COLO668 (cell line): ENCODE measurements around the gene EPHB3.

Experiments
- DNase-seq: peaks from one replicate; lab custom pipeline; 2025; ENCODE audit not compliant: unreplicated experiment; lab: John Stamatoyannopoulos, UW

EPHB3 gene

DNA sequence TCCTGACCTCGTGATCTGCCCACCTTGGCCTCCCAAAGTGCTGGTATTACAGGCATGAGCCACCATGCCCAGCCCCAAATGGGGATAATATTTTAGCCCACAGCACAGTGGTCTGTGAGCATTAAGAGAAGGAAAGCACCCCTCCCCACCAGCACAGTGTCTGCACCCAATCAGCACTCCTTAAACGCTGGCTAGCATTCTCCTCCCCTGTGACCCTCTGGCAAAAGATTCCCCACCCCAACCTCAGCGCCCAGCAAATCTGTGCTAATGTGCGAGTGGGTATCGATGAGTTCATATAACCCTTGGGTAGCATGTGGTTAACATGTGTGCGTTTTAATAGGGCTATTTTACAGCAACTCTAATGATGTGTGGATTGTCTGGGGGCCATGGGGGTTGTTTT is 18.3 kb upstream of the EPHB3 start:
- no peak for DNase-seq

DNA sequence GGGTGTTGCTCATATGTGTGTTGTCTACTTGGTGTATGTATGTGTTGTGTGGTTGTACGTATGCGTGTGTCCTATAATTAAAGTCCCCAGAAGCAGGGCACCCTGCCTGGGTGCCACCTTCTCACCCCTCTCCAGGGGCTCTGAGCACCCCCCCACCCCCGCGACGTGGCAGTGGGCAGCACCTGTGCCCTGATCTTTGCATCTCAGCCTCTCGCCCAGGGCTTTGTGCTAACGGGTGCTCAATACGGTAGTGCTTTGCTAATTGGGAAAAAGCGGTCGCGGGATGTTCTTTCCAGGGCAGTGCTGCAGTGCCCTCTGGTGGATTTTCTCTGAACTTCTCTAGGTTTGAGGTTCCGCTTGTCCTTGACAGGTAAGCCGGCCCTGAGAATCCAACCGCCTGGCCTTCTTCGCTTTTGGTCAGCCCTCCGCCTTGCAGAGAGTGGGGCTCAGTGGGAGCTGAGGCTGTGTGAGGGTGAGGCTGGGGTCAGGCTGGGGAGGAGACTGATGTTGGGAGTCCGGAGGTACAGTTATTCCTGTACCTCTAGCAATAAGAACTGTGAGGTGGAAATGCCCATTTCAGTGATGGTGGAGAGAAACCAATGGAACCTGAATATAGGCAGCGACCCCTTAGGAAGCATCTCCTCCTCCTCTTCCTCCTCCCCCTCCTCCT is 17.6 kb upstream of the EPHB3 start:
- peak; percentile 75 for DNase-seq

DNA sequence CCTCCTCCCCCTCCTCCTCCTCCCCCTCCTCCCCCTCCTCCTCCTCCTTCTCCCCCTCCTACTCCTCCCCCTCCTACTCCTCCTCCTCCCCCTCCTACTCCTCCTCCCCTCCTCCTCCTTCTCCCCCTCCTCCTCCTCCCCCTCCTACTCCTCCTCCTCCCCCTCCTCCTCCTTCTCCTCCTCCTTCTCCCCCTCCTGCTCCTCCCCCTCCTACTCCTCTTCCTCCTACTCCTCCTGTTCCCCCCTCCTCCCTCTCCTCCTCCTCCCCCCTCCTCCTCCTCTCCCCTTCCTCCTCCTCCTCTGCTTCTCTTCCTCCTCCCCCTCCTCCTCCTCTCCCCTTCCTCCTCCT is 17.1 kb upstream of the EPHB3 start:
- DNase-seq: no peak

DNA sequence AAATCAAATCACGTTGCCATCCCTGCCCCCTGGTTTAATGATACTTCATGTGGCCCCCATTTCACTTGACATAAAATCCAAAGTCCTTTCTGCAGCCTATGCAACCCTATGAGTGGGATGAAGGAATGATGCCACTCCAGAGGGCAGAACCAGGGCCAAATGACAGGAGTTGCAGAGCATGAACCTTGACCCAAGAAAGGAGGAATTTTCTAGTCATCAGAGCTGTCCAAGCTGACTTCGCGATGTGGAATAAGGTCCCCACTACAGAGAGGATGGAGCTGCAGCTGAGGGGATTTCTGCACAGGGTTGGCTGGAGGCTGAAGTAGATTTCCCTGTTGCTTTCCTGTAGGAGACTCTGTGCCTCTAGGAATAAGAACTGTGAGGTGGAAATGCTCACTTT is 15.8 kb upstream of the EPHB3 start:
- no peak for DNase-seq

DNA sequence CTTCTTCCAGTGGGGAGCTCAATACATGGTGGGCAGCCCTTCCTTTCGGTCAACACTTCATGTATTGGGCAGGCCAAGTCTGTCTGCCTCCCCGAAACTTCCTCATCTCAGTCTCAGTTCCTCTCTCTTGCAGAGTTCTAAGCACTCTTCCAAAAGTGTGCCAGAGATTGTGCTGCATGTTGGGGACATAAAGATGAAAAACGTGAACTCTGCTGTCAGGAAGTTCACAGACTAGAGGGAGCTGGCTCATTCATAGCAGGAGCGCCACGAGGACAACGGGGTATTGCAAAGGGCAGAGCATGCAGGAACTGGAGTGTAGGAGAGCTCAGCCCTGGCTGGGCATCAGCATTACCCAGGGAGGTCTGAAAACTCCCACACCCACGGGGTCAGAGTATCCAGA is 15.3 kb upstream of the EPHB3 start:
- DNase-seq: no peak

DNA sequence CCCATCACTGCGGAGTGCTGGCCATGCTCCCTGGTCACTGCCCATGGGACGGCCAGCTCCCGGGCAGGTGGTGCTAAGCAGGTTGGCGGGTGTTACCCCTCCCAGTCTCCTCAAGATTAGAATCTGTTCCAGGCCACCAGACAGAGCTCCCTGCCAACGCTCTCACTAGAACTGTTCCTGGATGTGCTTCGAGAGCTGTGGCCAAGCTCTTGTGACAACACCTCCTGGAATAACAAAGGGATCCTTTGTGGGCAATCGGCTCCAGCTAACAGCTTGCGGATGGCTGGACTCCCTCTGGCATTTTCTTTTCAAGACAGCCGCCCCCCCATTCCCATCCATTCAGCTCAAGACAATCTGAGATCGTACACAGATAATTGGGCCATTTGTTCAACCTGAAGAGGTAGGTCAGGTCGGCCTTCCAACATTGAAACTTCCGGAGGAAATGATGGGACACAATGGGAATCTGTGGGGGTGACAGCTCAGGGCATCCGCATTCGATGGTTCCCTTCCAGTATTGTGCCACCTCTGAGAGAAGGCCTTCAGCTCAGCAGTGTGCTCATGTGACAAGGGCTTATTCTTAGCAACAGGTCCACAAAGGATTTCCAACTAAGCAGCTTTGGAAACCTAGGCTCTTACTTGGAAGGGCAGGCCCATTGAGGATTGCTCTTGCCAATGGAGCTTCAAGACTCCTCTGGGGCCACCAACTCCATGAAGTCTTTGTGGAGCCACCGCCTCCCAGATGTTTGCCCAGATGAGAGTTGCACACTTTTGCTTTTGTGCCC is 11.6 kb upstream of the EPHB3 start:
- no peak for DNase-seq

DNA sequence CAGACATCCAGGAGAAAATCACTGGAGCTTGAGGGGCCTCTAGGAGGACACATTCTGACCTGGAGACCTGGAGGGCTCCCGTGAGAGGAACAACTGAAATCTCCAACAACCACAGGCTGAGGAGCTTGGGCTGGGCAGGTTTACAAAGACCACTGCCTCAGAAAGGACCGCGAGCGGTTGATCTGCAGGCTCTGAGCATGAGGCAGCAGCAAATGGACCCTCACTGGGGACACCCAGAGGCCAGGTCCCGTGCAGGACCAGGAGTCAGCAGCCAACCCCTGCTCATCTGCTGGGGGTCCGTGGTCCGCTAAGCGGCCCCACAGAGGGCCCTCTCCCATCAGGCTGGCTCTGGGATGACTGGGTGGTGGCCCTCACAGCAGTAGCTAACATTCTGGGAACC is 10.5 kb upstream of the EPHB3 start:
- DNase-seq: no peak

DNA sequence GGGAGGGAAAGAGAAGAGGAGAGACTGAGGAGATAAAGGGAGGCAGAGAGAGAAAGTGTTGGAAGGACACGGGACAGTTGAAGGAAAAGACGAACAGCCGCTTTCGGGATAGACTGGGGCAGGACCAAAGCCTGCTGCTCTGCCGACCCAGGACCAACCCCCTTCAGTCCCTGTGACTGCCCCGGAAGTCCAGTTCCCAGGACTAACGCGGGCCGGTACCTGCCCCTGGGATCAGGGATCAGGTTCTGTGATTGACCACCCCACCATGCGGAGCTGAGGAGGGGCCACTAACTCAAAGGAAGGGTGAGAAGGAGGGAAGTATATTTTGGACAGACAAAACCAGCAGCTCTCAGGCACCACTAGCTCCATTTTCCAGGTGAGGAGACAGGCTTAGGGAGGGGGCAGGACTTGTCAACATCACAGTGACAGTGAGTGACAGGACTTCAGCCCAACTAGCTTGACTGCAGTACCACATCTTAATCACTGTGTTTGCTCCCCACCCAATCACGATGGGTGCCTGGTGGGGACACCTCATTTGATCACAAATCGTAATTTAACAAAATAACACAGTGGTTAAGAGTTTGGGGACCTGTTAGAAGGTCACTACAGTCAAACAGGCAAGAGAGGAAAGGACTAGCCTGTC is 9.8 kb upstream of the EPHB3 start:
- DNase-seq: no peak

DNA sequence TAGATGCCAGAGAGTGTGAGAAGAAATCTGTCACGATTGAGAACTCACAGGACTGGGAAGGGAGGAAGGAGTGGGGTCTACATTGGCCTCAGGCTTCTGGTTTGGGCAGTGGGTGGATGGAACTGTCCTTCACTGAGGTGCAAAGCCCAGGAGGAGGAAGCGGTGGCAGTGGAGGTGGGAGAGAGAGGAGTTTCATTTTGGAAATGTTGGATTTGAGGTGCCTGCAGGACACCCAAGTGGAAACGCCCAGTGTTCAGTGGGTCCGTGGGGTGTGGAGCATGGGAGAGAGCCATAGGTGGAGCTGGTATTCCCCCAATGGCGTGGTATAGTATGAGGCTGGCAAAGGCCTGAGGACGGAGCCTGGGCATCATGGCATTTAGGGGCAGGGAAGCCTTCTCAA is 9.3 kb upstream of the EPHB3 start:
- no peak for DNase-seq

DNA sequence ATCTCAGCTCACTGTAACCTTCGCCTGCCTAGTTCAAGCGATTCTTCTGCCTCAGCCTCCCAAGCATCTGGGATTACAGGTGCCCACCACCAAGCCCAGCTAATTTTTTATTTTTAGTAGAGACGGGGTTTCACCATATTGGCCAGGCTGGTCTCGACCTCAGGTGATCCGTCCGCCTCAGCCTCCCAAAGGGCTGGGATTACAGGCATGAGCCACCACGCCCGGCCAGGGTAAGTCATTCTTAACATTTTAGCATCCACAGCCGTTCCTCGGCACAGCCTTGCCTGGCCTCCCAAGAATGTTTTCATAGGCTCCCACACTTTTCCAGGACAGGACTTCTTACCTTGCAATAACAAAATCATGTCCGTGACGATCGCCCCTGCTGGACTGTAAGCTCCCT is 8.7 kb upstream of the EPHB3 start:
- no peak for DNase-seq

DNA sequence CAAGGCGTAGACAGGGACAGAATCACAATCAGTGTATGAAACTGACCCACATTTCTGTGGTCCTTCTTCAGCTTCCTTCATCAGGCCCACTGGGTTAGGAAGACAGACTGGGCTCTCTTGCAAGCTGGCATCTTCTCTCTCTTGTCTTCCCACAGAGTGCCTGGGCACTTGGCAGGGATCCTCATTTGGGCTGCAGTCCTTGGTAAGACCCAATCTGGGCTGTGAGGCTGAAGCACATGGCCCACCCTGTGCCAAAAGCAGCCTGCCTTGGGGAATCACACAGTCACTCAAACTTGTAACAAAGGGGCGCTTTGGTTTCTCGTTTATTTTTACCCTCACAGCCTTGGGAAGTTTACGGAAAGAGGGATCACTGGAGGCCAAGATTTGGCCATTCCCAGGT is 8.2 kb upstream of the EPHB3 start:
- no peak for DNase-seq

DNA sequence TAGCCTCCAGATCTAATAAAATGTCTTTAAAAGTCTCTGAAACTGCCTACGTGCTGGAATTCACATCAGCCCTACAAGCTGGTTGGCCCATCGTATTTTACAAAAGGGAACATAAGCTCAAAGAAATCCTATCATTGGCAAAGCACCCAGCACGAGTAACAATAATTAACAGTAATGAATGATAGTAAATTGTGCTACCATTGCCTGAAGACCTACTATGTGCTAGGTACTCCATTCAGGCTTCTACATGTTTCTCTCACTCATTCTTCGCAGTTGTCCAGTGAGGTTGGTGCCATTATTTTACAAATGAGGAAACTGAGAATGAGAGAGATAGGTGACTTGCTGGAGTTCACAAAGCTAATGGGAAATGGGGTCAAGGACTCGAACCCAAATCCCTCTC is 7.1 kb upstream of the EPHB3 start:
- DNase-seq: no peak

DNA sequence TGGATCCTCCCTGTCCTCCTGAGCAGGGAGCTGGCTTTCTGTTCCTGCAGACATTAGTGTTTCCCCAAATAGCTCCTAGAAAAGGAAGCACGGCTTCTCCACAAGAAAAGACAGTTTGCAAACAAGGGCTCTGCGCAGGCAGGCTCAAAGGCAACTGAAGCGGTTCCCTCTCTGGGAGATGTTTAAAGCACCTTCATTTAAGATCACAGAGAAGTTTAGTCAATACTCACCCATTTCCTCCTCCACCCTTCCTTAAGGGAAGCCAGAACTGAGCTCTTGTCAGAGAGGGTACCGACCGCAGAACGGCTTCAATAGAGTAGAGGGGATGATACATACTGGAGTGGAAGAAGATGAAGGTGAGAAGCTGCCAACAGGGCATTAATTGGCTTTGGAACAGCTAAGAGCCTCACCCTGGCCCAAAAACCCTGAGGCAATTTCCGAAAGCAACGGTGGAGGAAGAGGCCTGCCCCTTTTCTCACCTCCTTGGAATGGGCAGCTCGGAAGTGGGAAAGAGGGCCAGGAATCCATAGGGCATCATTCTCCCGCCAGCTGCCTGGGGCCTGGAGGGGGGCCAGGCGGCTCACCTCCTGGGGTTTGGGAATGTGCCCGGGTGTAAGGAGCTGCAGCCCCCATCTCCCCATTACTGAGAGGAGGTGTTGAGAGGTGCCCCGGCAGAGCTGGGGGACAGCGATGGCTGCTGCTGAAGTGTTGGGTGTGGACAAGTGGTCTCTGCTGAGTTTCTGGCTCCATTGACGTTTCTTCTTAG is 4.8 kb upstream of the EPHB3 start:
- DNase-seq: no peak

DNA sequence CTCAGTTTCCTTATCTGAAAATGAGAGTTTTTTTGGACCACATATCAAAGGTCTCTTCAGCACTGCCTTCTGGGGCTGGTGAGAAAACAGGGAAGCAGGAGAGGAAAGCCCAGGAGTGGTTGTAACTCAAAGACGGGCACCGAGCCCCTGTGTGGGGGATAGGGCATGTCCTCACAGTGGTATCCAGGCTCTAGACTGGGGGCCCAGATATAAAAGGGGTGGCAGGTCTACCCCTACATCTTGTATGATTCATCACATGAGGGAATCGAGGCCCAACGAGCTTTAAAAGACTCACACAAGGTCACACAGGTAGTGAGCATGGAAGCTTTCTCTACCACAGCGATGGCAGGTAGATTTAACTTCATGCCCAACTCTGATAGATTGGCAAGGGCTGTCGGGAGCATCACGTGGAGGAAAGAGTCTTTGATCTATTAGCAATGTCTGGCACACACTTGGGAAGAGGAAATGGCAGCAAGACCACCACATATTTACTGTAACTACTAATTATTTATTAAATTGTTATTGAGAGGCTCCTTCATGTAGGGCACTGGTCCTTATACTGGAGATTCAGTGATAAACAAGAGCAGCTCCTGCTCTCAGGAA is 4.1 kb upstream of the EPHB3 start:
- DNase-seq: no peak

DNA sequence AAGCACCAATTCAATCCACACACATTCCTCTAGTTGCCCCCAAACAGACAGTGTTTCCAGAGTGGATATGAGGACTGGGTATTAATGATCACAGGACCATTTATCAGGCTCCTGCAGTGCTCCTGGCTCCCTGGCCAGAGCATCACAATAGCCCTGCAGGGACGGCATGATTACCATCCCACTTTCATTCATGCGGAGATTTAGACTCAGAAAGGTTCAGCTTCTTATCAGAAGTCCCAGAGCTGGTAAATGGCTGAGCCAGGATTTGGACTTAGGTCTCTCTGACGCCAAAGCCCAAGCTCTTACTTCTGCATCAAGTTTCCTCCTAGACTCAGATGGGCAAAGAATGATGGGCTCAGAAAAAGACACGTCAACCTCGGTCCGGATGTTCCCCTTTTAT is 2.9 kb upstream of the EPHB3 start:
- DNase-seq: no peak

DNA sequence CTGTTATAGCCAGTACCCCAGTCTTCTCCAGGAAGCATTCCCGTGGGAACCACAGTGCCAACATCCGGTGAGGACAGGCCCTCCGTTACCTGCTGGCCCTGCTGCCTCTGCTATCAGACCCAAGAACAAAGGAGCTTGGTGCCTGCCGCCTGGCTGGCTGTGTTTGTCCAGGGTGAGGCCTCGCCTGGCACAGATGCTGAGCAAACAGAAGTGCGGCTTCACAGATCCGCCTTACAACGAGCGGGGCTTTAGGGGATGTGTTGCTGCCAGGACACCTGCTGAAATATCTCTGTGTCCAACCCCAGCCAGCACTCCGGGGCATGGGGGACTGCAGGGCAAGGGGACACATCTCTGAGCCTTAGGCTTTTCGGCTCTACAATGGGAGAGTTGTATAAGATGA is 2.2 kb upstream of the EPHB3 start:
- DNase-seq: peak; percentile 84

DNA sequence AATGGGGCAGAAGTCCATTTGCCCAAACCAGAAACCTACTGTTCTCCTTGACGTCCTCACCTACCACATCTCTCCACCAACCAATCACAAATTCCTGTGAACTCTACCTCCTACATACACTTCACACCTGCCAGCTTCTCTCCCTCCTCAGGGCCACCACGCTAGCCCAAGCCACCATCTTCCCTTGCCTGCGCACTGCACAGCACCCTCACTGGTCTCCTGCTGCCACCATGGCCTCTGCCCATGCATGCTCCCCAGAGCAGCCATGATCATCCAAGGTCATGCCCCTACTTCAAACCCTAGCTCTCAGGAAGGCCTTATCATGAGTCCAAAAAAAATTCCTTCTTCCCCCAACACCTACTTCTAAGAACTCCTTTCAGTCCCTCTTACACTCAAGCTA is 1.1 kb upstream of the EPHB3 start:
- DNase-seq: no peak

DNA sequence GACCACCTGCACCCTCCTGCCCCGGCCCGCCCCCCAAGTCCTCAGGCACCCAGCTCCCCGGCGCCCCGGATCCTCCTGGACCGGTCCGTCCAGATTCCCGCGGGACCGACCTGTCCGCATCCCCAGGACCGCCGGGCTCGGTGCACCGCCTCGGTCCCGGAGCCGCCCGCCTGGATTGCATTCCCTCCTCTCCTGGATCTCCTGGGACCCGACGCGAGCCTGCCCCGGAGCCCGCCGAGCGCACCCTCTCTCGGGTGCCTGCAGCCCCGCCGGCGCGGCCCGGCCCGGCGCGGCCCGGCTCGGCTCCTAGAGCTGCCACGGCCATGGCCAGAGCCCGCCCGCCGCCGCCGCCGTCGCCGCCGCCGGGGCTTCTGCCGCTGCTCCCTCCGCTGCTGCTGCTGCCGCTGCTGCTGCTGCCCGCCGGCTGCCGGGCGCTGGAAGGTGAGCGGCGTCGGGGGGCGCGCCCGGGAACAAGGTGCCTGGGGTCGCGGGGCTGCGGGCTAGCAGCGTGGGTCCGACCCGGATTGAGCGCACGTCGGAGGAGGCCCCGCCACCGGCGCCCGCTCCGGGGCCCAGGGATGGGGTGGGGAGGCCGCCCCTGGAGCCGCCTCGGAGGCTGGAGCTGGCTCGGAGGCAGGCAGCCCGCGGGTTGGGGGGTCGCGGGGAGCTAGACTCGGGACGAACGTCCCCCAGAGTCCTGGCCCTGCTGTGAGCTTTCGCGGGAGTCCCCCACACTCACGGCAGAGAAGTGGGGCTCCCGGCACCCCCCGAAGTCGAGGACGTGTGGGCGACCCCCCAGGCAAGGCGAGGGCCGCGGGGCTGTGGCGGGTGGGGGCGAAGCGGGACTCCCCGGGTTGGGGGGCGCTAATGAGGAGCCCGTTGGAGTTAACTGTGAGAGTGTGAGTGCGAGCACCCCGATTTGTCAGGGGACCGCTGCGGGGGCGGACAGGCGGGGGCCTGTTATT is 610 bp downstream of the EPHB3 start:
- DNase-seq: peak; percentile 27

DNA sequence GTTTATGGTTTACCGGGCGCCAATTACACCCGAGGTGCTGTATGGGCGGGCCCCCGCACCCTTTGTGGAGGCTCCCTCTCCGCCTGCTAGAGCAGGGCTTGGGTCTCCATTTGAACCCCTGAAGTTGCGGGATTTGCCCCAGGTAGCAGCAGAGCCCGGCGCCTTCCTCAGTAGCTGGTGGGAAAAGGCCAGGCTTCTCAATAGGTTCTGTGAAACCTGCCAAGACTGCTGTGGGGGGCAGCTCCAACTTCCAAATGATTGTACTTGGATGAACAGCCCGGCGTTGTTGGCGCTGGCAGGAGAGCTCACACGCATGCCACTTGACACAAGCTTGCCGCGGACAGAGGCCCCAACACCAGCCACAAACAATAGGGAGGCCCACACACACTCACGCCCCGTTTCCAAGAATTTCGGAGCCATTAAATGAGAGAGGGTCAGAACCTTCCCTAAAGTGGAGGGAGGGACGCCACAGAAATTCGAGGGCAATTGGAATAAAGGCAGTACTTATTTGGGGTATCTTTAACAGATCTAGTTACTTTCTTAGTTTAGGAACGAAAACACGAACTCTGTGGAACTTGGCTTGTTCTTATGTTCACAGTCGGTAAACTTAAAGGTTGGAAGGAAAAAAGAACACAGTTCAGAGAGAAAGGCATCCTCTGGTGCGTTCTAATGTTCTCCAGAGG is 1.4 kb downstream of the EPHB3 start:
- DNase-seq: no peak

DNA sequence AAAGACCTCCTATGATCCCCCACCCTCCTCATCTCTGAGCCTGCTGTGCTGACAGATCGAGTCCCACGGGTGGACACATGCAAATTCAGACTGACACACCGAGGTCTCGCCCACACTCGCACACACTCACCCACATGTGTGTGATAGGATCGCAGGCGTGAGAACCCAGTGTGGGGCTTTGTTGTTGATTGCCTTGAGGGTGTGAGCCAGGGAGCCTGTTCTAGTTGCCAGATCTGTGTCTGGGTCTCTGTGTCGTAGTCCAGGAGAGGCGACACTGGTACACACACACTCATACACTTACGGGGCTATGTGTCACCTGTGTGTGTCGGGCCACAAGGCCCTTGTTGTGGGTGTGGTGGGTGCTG is 2.0 kb downstream of the EPHB3 start:
- no peak for DNase-seq
